ENCODE results near the gene C3. TPM values are rescaled to one million over a fixed set of nuclear protein-coding genes. Genes with fewer than 3 reads are reported as not detected.
"Not testable (repeated sequence)": the region's sequence is repeated elsewhere in the genome, so short reads cannot be mapped to it uniquely, and the experiment has no call there.

The C3 gene
- total RNA-seq, 1 donor from 2014 or later: 0.59 TPM

GRCh38 chr19:6748543-6748942, 28.1 kb upstream of the C3 start:
- intact Hi-C loops (cut with micrococcal nuclease): not testable (repeated sequence)

GRCh38 chr19:6745965-6746364, 25.5 kb upstream of the C3 start:
- intact Hi-C loops (cut with micrococcal nuclease): no loop called here

GRCh38 chr19:6744381-6745301, 24.2 kb upstream of the C3 start:
- intact Hi-C loops (cut with micrococcal nuclease): no loop called here

- intact Hi-C loops (cut with micrococcal nuclease): no loop called here
Observed at GRCh38 chr19:6743714-6744380, 23.4 kb upstream of the C3 start.

- intact Hi-C loops (cut with micrococcal nuclease): no loop called here
Observed at GRCh38 chr19:6743066-6743465, 22.6 kb upstream of the C3 start.

- intact Hi-C loops (cut with micrococcal nuclease): no loop called here
Observed at GRCh38 chr19:6740589-6741343, 20.3 kb upstream of the C3 start.

GRCh38 chr19:6739883-6740588, 19.6 kb upstream of the C3 start:
- intact Hi-C loops (cut with micrococcal nuclease): loop anchor here (1.0 to 5.0 kb wide), 3 partner anchors 27 to 208 kb away; partner anchors contain the start of genes SH2D3A and TNFSF9

GRCh38 chr19:6739390-6739882, 19.0 kb upstream of the C3 start, which contains the start of gene TRIP10:
Gene TRIP10 (plus strand): TSS chr19:6739680. CDS start chr19:6739762, 82 bp downstream.
- intact Hi-C loops (cut with micrococcal nuclease): loop anchor here (1.0 to 5.0 kb wide), 3 partner anchors 28 to 207 kb away; partner anchors contain the start of genes SH2D3A and TNFSF9

- intact Hi-C loops (cut with micrococcal nuclease): loop anchor here (1.0 to 5.0 kb wide), 5 partner anchors 28 to 207 kb away; partner anchors contain the start of genes SH2D3A, TNFSF9 and VAV1
Observed at GRCh38 chr19:6738787-6739389, 18.4 kb upstream of the C3 start.

GRCh38 chr19:6737873-6738786, 17.7 kb upstream of the C3 start:
- intact Hi-C loops (cut with micrococcal nuclease): loop anchor here (1.0 to 5.0 kb wide), 8 partner anchors 15 to 313 kb away; partner anchors contain the start of genes TNFSF9 and VAV1

- intact Hi-C loops (cut with micrococcal nuclease): loop anchor here (1.0 to 5.0 kb wide), 6 partner anchors 16 to 312 kb away; partner anchors contain the start of gene TNFSF9
Observed at GRCh38 chr19:6737284-6737872, 16.9 kb upstream of the C3 start, which contains the start of gene GPR108. Gene GPR108 (minus strand): TSS chr19:6737580. CDS start chr19:6737576, 4 bp downstream.

GRCh38 chr19:6736917-6737283, 16.4 kb upstream of the C3 start:
- intact Hi-C loops (cut with micrococcal nuclease): loop anchor here (1.0 to 5.0 kb wide), 7 partner anchors 16 to 312 kb away; partner anchors contain the start of gene TNFSF9

GRCh38 chr19:6736169-6736916, 15.9 kb upstream of the C3 start:
- intact Hi-C loops (cut with micrococcal nuclease): loop anchor here (1.0 to 5.0 kb wide), 3 partner anchors 66 to 204 kb away; partner anchors contain the start of gene TNFSF9

GRCh38 chr19:6735181-6735911, 14.9 kb upstream of the C3 start:
- intact Hi-C loops (cut with micrococcal nuclease): loop anchor here (5.0 kb wide), 2 partner anchors 67 to 203 kb away; partner anchors contain the start of gene TNFSF9

- intact Hi-C loops (cut with micrococcal nuclease): no loop called here
Observed at GRCh38 chr19:6734096-6734696, 13.7 kb upstream of the C3 start.

Measured in T-helper 2 cell treated with Interferon-gamma antibody and Interleukin-4, amounts not matched to agents 100 ng/mL and 5 ng/mL, for 36 hours (primary cell).